Right renal pelvis (tissue), 4 donors: Measurements from ENCODE around the gene NPL. TPM values are rescaled to one million over a fixed set of nuclear protein-coding genes. Genes with fewer than 3 reads are reported as not detected.

Source experiments
- DNase-seq, 4 donors: peaks; one replicate each; pipeline ENCODE4 v3.0.0-alpha.2; 2013; ENCODE audit warnings: low read depth in 4 of 4, low spot score in 3 of 4, missing footprints in 1 of 4
- polyA plus RNA-seq, 4 donors: library from polyadenylated mRNA; unstranded; fragments of 120-200 nt; gene quantifications; one replicate each; pipeline ENCODE4 v1.2.1, GENCODE V29; 2013; ENCODE audit not compliant: insufficient read length in 4 of 4

The NPL gene
- polyA plus RNA-seq, 4 donors: 5.8 to 10.5 (median 8.3) TPM

- DNase-seq: no peak
These were observed 18.3 kb downstream of the NPL start for GRCh38 chr1:182807907-182808306.

- DNase-seq: no peak
These were observed 19.9 kb downstream of the NPL start for GRCh38 chr1:182809414-182809957.

- no peak for DNase-seq
These were observed 22.6 kb downstream of the NPL start for GRCh38 chr1:182811975-182812722.

GRCh38 chr1:182816863-182817262 is 27.3 kb downstream of the NPL start:
- DNase-seq: no peak

GRCh38 chr1:182817802-182818201 is 28.2 kb downstream of the NPL start:
- no peak for DNase-seq

- no peak for DNase-seq
These were observed 33.6 kb downstream of the NPL start for GRCh38 chr1:182823220-182823619.

- DNase-seq: no peak
These were observed 37.3 kb downstream of the NPL start for GRCh38 chr1:182826892-182827291.

- DNase-seq: no peak
These were observed 39.8 kb downstream of the NPL start for GRCh38 chr1:182829285-182829932.

GRCh38 chr1:182833271-182833670 is 43.7 kb downstream of the NPL start:
- DNase-seq: no peak

GRCh38 chr1:182834326-182834725 is 44.8 kb downstream of the NPL start:
- no peak for DNase-seq

- DNase-seq: no peak
These were observed 46.2 kb downstream of the NPL start for GRCh38 chr1:182835806-182836205.

- peak; percentile 85 to 93 (median 86) for DNase-seq
These were observed 49.9 kb downstream of the NPL start, which contains the start of gene DHX9 for GRCh38 chr1:182839209-182840066. TSS of gene DHX9 (plus strand) at chr1:182839347. CDS start at chr1:182842567, 3,220 bp downstream.

GRCh38 chr1:182841368-182841988 is 51.9 kb downstream of the NPL start:
- DNase-seq: peak; percentile 16 to 46 (median 33)

- DNase-seq: no peak
These were observed 52.7 kb downstream of the NPL start for GRCh38 chr1:182842265-182842664.

- no peak for DNase-seq
These were observed 55.8 kb downstream of the NPL start for GRCh38 chr1:182845379-182845778.

GRCh38 chr1:182845894-182846293 is 56.3 kb downstream of the NPL start:
- DNase-seq: no peak

GRCh38 chr1:182847105-182847504 is 57.5 kb downstream of the NPL start:
- no peak for DNase-seq

- no peak for DNase-seq
These were observed 59.2 kb downstream of the NPL start for GRCh38 chr1:182848736-182849135.

- no peak for DNase-seq
These were observed 60.7 kb downstream of the NPL start for GRCh38 chr1:182850319-182850718.

GRCh38 chr1:182851825-182852224 is 62.3 kb downstream of the NPL start:
- no peak for DNase-seq
